Tibial nerve (tissue), 4 donors: ENCODE data around the gene SLC5A11.

Experiments used
- EP300 ChIP-seq, 2 donors: sonication (generic); formaldehyde crosslinking; IDR thresholded peaks; one replicate each; pipeline ENCODE4 v1.6.1; 2017; ENCODE audit warnings: antibody characterized with exemption in 2 of 2, mild to moderate bottlenecking in 1 of 2
- POLR2A ChIP-seq, 2 donors: fragments of 450-650 bp; IDR thresholded peaks; one replicate each; pipeline ENCODE4 v1.6.1; 2017; ENCODE audit warnings: antibody characterized with exemption in 2 of 2, mild to moderate bottlenecking in 2 of 2, moderate library complexity in 2 of 2
- TF ChIP-seq, protein P1 (sequence below), 5 experiments: fragments of 200-600 bp in 3 of 5; fragments of 450-650 bp in 2 of 5; sonication (generic) in 3 of 5; IDR thresholded peaks; one replicate each; pipeline ENCODE4 v1.5.1; 2016 to 2019; ENCODE audit warnings: antibody characterized with exemption in 5 of 5, mild to moderate bottlenecking in 3 of 5, moderate library complexity in 2 of 5

- TF ChIP-seq, protein P1, sequence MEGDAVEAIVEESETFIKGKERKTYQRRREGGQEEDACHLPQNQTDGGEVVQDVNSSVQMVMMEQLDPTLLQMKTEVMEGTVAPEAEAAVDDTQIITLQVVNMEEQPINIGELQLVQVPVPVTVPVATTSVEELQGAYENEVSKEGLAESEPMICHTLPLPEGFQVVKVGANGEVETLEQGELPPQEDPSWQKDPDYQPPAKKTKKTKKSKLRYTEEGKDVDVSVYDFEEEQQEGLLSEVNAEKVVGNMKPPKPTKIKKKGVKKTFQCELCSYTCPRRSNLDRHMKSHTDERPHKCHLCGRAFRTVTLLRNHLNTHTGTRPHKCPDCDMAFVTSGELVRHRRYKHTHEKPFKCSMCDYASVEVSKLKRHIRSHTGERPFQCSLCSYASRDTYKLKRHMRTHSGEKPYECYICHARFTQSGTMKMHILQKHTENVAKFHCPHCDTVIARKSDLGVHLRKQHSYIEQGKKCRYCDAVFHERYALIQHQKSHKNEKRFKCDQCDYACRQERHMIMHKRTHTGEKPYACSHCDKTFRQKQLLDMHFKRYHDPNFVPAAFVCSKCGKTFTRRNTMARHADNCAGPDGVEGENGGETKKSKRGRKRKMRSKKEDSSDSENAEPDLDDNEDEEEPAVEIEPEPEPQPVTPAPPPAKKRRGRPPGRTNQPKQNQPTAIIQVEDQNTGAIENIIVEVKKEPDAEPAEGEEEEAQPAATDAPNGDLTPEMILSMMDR (IDR thresholded peaks at IDR 0.05): no peak
- no peak for TF ChIP-seq POLR2A (IDR thresholded peaks at IDR 0.05)
- no peak for TF ChIP-seq EP300 (IDR thresholded peaks at IDR 0.05)
Measured at GRCh38 chr16:24851700-24852099, 5.9 kb downstream of the SLC5A11 start.
